Camera-type eye (tissue), 1 donor: Measurements from ENCODE around the gene LIPT1. TPM values are rescaled to one million over a fixed set of nuclear protein-coding genes. Genes with fewer than 3 reads are reported as not detected.

Experiments
- total RNA-seq: library from RNA; depleted of rRNA; stranded (reverse); fragments of >200 nt; gene quantifications from one replicate; pipeline ENCODE4 v1.2.3, GENCODE V29; 2014

LIPT1 gene
- 11.1 TPM for total RNA-seq

DNA sequence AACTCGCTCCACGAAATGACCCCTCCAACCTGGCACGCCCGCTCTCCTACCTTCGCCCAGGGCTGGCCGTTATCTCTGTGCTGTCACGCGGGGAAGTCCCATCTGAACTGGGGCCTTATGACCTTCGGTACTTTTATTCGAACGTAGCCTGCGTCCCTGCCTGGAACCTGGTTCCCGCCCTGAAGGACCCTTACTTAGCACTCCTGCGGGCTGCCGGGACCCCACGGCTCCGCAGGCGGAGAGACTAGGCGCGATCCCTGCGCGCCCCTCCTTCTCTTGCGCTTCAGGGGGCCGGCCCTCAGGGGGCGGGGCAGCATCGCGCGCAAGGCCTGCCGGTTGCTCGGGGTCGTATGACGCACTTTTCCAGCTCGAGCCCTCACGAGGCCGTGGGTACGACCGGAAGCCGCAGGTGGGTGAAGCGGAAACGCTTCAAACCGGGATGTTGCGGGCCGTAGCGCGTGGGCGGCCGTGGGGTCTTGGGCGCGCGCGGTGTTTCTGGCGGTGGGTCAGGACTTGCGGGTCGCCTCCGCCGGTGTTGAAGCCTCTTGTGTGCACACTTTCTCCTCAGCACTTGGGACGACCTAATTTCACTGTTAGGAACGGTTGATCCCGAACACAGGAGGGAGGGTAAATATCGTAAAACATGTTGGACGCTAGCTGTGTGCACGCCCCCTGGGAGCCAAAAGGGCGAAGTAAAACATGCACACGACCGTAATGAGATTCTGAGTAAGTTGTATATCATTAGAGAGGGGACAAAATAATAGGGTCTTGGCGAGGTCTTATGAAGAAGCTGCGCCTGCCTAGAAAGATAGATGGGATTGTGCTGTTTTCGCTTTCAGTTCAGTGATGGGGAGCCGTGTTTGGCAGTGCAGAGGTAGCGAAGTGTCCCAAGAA, at the start of gene LIPT1, which contains the start of gene TSGA10:
Gene LIPT1 (plus strand): TSS at position 325 of the 894 bp plus-strand sequence. CDS start 6,991 bp downstream, outside the sequence.
Gene TSGA10 (minus strand): TSS at position 300 of the 894 bp plus-strand sequence. CDS start 45,503 bp downstream, outside the sequence.

DNA sequence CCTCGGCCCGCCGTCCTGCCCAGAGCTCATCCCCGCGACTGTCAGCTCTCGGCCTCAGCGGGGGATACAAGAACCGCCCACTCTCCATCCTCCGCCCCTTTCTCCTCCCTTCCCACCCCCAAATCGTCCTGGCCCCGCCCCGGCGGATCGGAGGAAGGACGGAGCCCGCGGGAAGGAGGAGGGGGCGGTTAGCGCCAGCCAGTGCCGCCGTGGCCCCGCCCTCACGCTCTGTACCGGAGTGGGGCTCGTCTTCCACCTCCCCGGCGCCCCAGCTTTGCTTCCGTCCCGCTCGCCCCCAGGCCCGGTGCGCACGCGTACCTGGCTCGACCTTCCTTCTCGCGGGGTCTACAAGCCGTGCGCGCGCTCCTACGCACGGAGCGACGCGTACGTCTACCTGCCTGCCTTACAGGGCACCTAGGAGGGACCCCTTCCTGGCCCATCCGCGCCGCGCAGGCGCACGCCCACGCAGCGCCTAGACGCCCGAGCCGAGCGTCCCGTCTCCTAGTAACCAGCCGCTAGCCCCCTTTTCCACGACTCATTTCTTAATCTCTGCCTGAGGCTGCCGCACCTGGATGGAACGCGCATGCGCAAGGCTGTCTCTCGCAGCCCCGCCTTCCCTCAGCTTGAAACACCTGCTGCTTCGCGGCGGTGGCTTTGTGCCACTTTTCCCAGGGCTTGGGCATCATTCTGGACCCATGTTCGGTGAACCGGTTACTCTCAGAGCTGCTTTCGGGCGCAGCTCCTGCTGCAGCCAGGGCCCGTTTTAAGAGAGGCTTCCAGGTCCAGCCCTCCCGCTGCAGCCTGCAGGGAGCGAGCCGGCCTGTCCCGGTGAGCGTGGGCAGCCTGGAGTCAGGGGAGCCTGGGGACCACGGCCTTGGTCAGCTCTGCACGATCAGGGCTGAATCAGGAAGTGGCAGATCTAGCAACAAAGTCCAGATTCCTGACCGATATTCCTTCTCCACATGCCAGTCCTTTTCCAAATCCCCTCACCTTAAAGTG, 13.4 kb upstream of the LIPT1 start, which contains the start of gene C2orf15:
Gene C2orf15 (plus strand): TSS at position 598 of the 999 bp plus-strand sequence. CDS start 8,852 bp downstream, outside the sequence.

DNA sequence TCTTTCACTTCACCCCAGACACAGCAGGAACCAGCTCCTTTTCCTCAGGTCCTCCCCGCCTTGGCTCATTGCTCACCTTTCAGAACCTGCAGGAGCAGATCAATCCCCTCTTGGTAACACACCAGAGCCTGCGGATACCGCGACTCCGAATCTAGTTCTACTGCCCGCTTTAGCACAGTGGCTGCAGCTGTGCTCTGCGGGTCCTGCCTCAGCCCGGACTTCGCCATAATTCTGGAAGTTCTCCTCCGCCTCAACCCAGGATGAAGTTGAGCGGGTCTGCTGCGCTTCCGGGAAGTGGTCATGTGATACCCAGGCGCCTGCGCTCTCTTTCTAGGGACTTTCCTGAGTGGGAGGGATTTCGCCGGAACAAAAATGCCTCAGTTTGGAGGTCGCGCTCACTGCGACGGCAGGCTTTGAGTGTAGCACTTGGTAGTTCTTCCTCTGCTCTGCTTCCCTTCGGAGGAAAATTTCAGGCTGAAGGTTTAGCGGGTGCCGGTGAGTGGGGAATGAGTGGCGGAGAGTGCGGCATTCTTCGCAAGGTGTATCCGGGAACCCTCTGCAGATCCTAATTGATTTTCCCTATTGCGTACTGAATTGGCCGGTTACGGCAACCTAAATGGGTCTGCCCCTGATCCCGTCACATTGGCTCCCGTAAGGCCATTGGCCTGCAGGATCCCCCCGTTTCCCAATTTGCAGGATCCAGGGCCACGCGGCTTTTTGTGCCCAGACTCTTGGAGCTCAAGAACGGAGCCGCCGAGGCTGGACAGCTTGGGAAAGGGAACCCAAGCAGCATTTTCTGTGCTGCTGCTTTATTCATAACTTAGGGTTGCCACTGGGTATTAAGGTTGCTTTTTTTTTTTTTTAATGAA, 26.2 kb downstream of the LIPT1 start, which contains the start of the genes MITD1 and MRPL30:
Gene MITD1 (minus strand): TSS at position 304 of the 869 bp plus-strand sequence. CDS start 77 bp downstream, at position 227.
Gene MRPL30 (plus strand): TSS at position 430 of the 869 bp plus-strand sequence. CDS start 5,020 bp downstream, outside the sequence.

Other genes starting within 250 kb of the LIPT1 start
- 4.6 TPM for gene CRACDL, start 218.7 kb upstream of the LIPT1 start, total RNA-seq
- 3.6 TPM for gene C2orf15, start 13.3 kb upstream of the LIPT1 start, total RNA-seq
- gene TSGA10, start within 50 bp of the LIPT1 start, total RNA-seq = 20.8 TPM
- gene MITD1, start 26.1 kb downstream of the LIPT1 start, total RNA-seq = 25.0 TPM
- 35.3 TPM for gene MRPL30, start 26.2 kb downstream of the LIPT1 start, total RNA-seq
- gene LYG2, start 100.7 kb downstream of the LIPT1 start, total RNA-seq = not detected
- gene LYG1, start 146.2 kb downstream of the LIPT1 start, total RNA-seq = 1.5 TPM
- 50.7 TPM for gene TXNDC9, start 181.4 kb downstream of the LIPT1 start, total RNA-seq
- 32.5 TPM for gene EIF5B, start 182.4 kb downstream of the LIPT1 start, total RNA-seq